Caco-2 (cell line): Measurements from ENCODE around the gene PSORS1C1. TPM values are rescaled to one million over a fixed set of nuclear protein-coding genes. Genes with fewer than 3 reads are reported as not detected.

Experiments
- BruUV-seq: library from RNA; stranded (reverse); fragments of 400-500 nt; replicated peaks from 2 replicates; lab custom pipeline; 2021; lab: Mats Ljungman, UMichigan
- CTCF ChIA-PET: fragments of 300-600 bp; sonication (Branson Sonifier 250); formaldehyde crosslinking; loops from one replicate; lab custom pipeline; 2022; ENCODE audit warnings: antibody characterized with exemption; lab: Charles Lee
- POLR2A ChIA-PET: fragments of 300-600 bp; sonication (Branson Sonifier 250); formaldehyde crosslinking; loops from one replicate; lab custom pipeline; 2022; ENCODE audit warnings: antibody characterized with exemption; lab: Charles Lee
- DNase-seq, 2 experiments: peaks; one replicate each; pipeline versions ENCODE4 v3.0.0 to v3.0.0-alpha.2; 2020 to 2022
- H3K27me3 ChIP-seq: replicated peaks from 2 replicates; pipeline ENCODE4 v1.6.0; 2011; ENCODE audit warnings: low read length; ENCODE audit not compliant: control insufficient read depth, insufficient read depth
- H3K36me3 ChIP-seq: 2 replicates; pipeline ENCODE4 v1.5.1; 2011; ENCODE audit warnings: low read length; ENCODE audit not compliant: control insufficient read depth, insufficient read depth
- H3K4me1 ChIP-seq: fragments of 250-450 bp; sonication (Bioruptor Pico); 2 replicates; pipeline ENCODE4 v1.5.1; 2020; ENCODE audit warnings: mild to moderate bottlenecking
- H3K4me3 ChIP-seq: 2 replicates; pipeline ENCODE4 v1.5.1; 2011; ENCODE audit warnings: low read depth, mild to moderate bottlenecking, control low read depth, low read length
- H3K9me3 ChIP-seq: fragments of 250-450 bp; sonication (Bioruptor Pico); 2 replicates; pipeline ENCODE4 v1.5.1; 2020; ENCODE audit warnings: mild to moderate bottlenecking, moderate library complexity
- H3K27ac Mint-ChIP-seq: one replicate; pipeline ENCODE4 v1.8.0; 2022; ENCODE audit warnings: mixed read lengths; ENCODE audit not compliant: unreplicated experiment
- H3K27me3 Mint-ChIP-seq: one replicate; pipeline ENCODE4 v1.8.0; 2022; ENCODE audit warnings: mixed read lengths; ENCODE audit not compliant: insufficient read depth, unreplicated experiment
- H3K36me3 Mint-ChIP-seq: one replicate; pipeline ENCODE4 v1.8.0; 2022; ENCODE audit warnings: mild to moderate bottlenecking, mixed read lengths; ENCODE audit not compliant: insufficient read depth, unreplicated experiment
- H3K4me1 Mint-ChIP-seq: one replicate; pipeline ENCODE4 v1.8.0; 2022; ENCODE audit warnings: low read depth, mixed read lengths; ENCODE audit not compliant: unreplicated experiment
- H3K4me3 Mint-ChIP-seq: one replicate; pipeline ENCODE4 v1.8.0; 2022; ENCODE audit warnings: mild to moderate bottlenecking, moderate library complexity, mixed read lengths; ENCODE audit not compliant: unreplicated experiment
- H3K9me3 Mint-ChIP-seq: one replicate; pipeline ENCODE4 v1.8.0; 2022; ENCODE audit warnings: mixed read lengths; ENCODE audit not compliant: unreplicated experiment
- CTCF ChIP-seq, 2 experiments: fragments of 200-600 bp in 1 of 2; IDR thresholded peaks; 1 replicate in 1 of 2; 2 replicates in 1 of 2; pipeline versions ENCODE4 v1.5.1 to v1.8.0; 2011 to 2022; ENCODE audit warnings: antibody characterized with exemption in 1 of 2, control low read depth in 1 of 2, inconsistent platforms in 1 of 2, low read depth in 1 of 2, low read length in 1 of 2, mild to moderate bottlenecking in 1 of 2, moderate library complexity in 1 of 2; ENCODE audit not compliant: insufficient read depth in 1 of 2, severe bottlenecking in 1 of 2, unreplicated experiment in 1 of 2
- intact Hi-C: fragments of 100-400 bp; cut with micrococcal nuclease; formaldehyde crosslinking; loops from one replicate; pipeline ENCODE4 v1.10.0; 2022; ENCODE audit not compliant: unreplicated experiment
- total RNA-seq: library from RNA; stranded (reverse); gene quantifications from 2 replicates; pipeline ENCODE4 v1.2.3, GENCODE V29; 2022

PSORS1C1 gene
- total RNA-seq, 1 experiment from 2014 or later: 0.75 TPM

GRCh38 chr6:31152781-31153180 is 38.2 kb downstream of the PSORS1C1 start:
- H3K4me1 ChIP-seq: peaks cover 5% of the 10 kb centered on the region; the same call in 1 of the 2 replicates
- CTCF ChIA-PET: interaction anchor here (0.7 kb wide), 1 partner anchor 34 kb away, joined by 5 read pairs; no protein-coding TSS in a partner anchor
- H3K4me1 Mint-ChIP-seq: no peaks in the 10 kb centered on the region
- no peak for TF ChIP-seq CTCF (IDR thresholded peaks at IDR 0.05; ENCODE audit: insufficient read depth in 1 of 2, low read depth in 1 of 2, low read length in 1 of 2, severe bottlenecking in 1 of 2, unreplicated experiment in 1 of 2)
- no TSS peak for BruUV-seq
- no peak for DNase-seq
- H3K4me3 Mint-ChIP-seq: no peak overlapping the region
- no peaks in the 10 kb centered on the region for H3K36me3 ChIP-seq
- H3K4me3 ChIP-seq: no peak overlapping the region
- no peaks in the 10 kb centered on the region for H3K27me3 Mint-ChIP-seq
- H3K27ac Mint-ChIP-seq: no peak overlapping the region
- POLR2A ChIA-PET: no interaction called here
- intact Hi-C loops: no loop called here
- H3K36me3 Mint-ChIP-seq: peaks cover 5% of the 10 kb centered on the region
- no peaks in the 10 kb centered on the region for H3K9me3 Mint-ChIP-seq
- H3K27me3 ChIP-seq: no peaks in the 10 kb centered on the region
- H3K9me3 ChIP-seq: no peaks in the 10 kb centered on the region

- no TSS peak for BruUV-seq
- ChIA-PET CTCF (no interaction called here), POLR2A (no interaction called here)
- H3K36me3 ChIP-seq: no peaks in the 10 kb centered on the region
- H3K4me3 Mint-ChIP-seq: no peak overlapping the region
- peaks cover 9% of the 10 kb centered on the region; the same call in 1 of the 2 replicates for H3K4me1 ChIP-seq
- H3K27me3 ChIP-seq: no peaks in the 10 kb centered on the region
- no peak for TF ChIP-seq CTCF (IDR thresholded peaks at IDR 0.05; ENCODE audit: insufficient read depth in 1 of 2, low read depth in 1 of 2, low read length in 1 of 2, severe bottlenecking in 1 of 2, unreplicated experiment in 1 of 2)
- H3K4me1 Mint-ChIP-seq: no peaks in the 10 kb centered on the region
- peaks cover 11% of the 10 kb centered on the region for H3K36me3 Mint-ChIP-seq
- no peak overlapping the region for H3K27ac Mint-ChIP-seq
- no peaks in the 10 kb centered on the region for H3K9me3 ChIP-seq
- H3K9me3 Mint-ChIP-seq: no peaks in the 10 kb centered on the region
- intact Hi-C loops: no loop called here
- H3K27me3 Mint-ChIP-seq: no peaks in the 10 kb centered on the region
- no peak overlapping the region for H3K4me3 ChIP-seq
- DNase-seq: no peak
These were observed 39.8 kb downstream of the PSORS1C1 start for GRCh38 chr6:31154436-31154835.

GRCh38 chr6:31156641-31157040 is 42.0 kb downstream of the PSORS1C1 start:
- ChIA-PET CTCF (no interaction called here), POLR2A (no interaction called here)
- H3K4me1 Mint-ChIP-seq: no peaks in the 10 kb centered on the region
- DNase-seq: no peak
- intact Hi-C loops: no loop called here
- BruUV-seq: TSS peak; percentile 41
- no peaks in the 10 kb centered on the region for H3K36me3 ChIP-seq
- H3K9me3 ChIP-seq: no peaks in the 10 kb centered on the region
- H3K27ac Mint-ChIP-seq: no peak overlapping the region
- H3K27me3 ChIP-seq: no peaks in the 10 kb centered on the region
- no peaks in the 10 kb centered on the region for H3K9me3 Mint-ChIP-seq
- no peaks in the 10 kb centered on the region for H3K27me3 Mint-ChIP-seq
- peaks cover 17% of the 10 kb centered on the region for H3K36me3 Mint-ChIP-seq
- peaks cover 11% of the 10 kb centered on the region; the same call in 1 of the 2 replicates for H3K4me1 ChIP-seq
- H3K4me3 Mint-ChIP-seq: peak overlapping the region; percentile 84
- TF ChIP-seq CTCF (IDR thresholded peaks at IDR 0.05; ENCODE audit: insufficient read depth in 1 of 2, low read depth in 1 of 2, low read length in 1 of 2, severe bottlenecking in 1 of 2, unreplicated experiment in 1 of 2): no peak
- no peak overlapping the region for H3K4me3 ChIP-seq
